ENCODE results near the gene GPC6.

The GPC6 gene

GRCh38 chr13:93527748-93528297, 301.2 kb downstream of the GPC6 start:
- Histone ChIP-seq H2AFZ (ENCODE audit: low read depth) (no peak overlapping the region), H3K4me3 (IDR thresholded peaks at IDR 0.05; ENCODE audit: insufficient read depth, low read depth, low read length) (no peak overlapping the region), H4K20me1 (ENCODE audit: insufficient read depth) (no peaks in the 10 kb centered on the region), H3K36me3 (ENCODE audit: insufficient read depth) (no peaks in the 10 kb centered on the region), H3K4me1 (ENCODE audit: low read depth, poor library complexity, severe bottlenecking) (no peaks in the 10 kb centered on the region), H3K4me2 (no peak overlapping the region), H3K9ac (no peak overlapping the region), H3K79me2 (ENCODE audit: insufficient read depth, low read depth) (no peaks in the 10 kb centered on the region), H3K27ac (no peak overlapping the region), H3K27me3 (ENCODE audit: insufficient read depth, low read depth) (no peaks in the 10 kb centered on the region)
- no peak for TF ChIP-seq CTCF (conservative IDR thresholded peaks at IDR 0.05; ENCODE audit: low read depth, low read length)

GRCh38 chr13:93529961-93530360, 303.4 kb downstream of the GPC6 start:
- H3K27ac ChIP-seq: no peak overlapping the region

GRCh38 chr13:93534181-93534700, 307.6 kb downstream of the GPC6 start:
- TF ChIP-seq CTCF (conservative IDR thresholded peaks at IDR 0.05; ENCODE audit: low read depth, low read length): no peak
- no peaks in the 10 kb centered on the region for H3K79me2 ChIP-seq (ENCODE audit: insufficient read depth, low read depth)
- no peak overlapping the region for H3K4me2 ChIP-seq
- no peaks in the 10 kb centered on the region for H3K36me3 ChIP-seq (ENCODE audit: insufficient read depth)
- H3K4me1 ChIP-seq (ENCODE audit: low read depth, poor library complexity, severe bottlenecking): no peaks in the 10 kb centered on the region
- no peaks in the 10 kb centered on the region for H4K20me1 ChIP-seq (ENCODE audit: insufficient read depth)
- no peaks in the 10 kb centered on the region for H3K27me3 ChIP-seq (ENCODE audit: insufficient read depth, low read depth)
- no peak overlapping the region for H3K4me3 ChIP-seq (IDR thresholded peaks at IDR 0.05; ENCODE audit: insufficient read depth, low read depth, low read length)
- H3K9ac ChIP-seq: no peak overlapping the region
- no peak overlapping the region for H3K27ac ChIP-seq
- no peak overlapping the region for H2AFZ ChIP-seq (ENCODE audit: low read depth)

More at GRCh38 chr13:93529961-93530360, 303.4 kb downstream of the GPC6 start:
- Histone ChIP-seq H3K4me1 (ENCODE audit: low read depth, poor library complexity, severe bottlenecking) (no peaks in the 10 kb centered on the region), H3K4me3 (IDR thresholded peaks at IDR 0.05; ENCODE audit: insufficient read depth, low read depth, low read length) (no peak overlapping the region), H4K20me1 (ENCODE audit: insufficient read depth) (no peaks in the 10 kb centered on the region), H3K36me3 (ENCODE audit: insufficient read depth) (no peaks in the 10 kb centered on the region), H3K79me2 (ENCODE audit: insufficient read depth, low read depth) (no peaks in the 10 kb centered on the region), H3K4me2 (no peak overlapping the region), H3K27me3 (ENCODE audit: insufficient read depth, low read depth) (no peaks in the 10 kb centered on the region), H3K9ac (no peak overlapping the region), H2AFZ (ENCODE audit: low read depth) (no peak overlapping the region)
- no peak for TF ChIP-seq CTCF (conservative IDR thresholded peaks at IDR 0.05; ENCODE audit: low read depth, low read length)

GRCh38 chr13:93535251-93535650, 308.6 kb downstream of the GPC6 start:
- Histone ChIP-seq H3K27me3 (ENCODE audit: insufficient read depth, low read depth) (no peaks in the 10 kb centered on the region), H2AFZ (ENCODE audit: low read depth) (no peak overlapping the region), H3K4me1 (ENCODE audit: low read depth, poor library complexity, severe bottlenecking) (no peaks in the 10 kb centered on the region), H3K79me2 (ENCODE audit: insufficient read depth, low read depth) (no peaks in the 10 kb centered on the region), H3K4me2 (no peak overlapping the region), H3K4me3 (IDR thresholded peaks at IDR 0.05; ENCODE audit: insufficient read depth, low read depth, low read length) (no peak overlapping the region), H3K36me3 (ENCODE audit: insufficient read depth) (no peaks in the 10 kb centered on the region), H4K20me1 (ENCODE audit: insufficient read depth) (no peaks in the 10 kb centered on the region), H3K9ac (no peak overlapping the region), H3K27ac (no peak overlapping the region)
- no peak for TF ChIP-seq CTCF (conservative IDR thresholded peaks at IDR 0.05; ENCODE audit: low read depth, low read length)
